ENCODE data around the gene RPL28. TPM values are rescaled to one million over a fixed set of nuclear protein-coding genes. Genes with fewer than 3 reads are reported as not detected.

RPL28 gene
- total RNA-seq, 1 donor from 2014 or later = 1,017 TPM

DNA sequence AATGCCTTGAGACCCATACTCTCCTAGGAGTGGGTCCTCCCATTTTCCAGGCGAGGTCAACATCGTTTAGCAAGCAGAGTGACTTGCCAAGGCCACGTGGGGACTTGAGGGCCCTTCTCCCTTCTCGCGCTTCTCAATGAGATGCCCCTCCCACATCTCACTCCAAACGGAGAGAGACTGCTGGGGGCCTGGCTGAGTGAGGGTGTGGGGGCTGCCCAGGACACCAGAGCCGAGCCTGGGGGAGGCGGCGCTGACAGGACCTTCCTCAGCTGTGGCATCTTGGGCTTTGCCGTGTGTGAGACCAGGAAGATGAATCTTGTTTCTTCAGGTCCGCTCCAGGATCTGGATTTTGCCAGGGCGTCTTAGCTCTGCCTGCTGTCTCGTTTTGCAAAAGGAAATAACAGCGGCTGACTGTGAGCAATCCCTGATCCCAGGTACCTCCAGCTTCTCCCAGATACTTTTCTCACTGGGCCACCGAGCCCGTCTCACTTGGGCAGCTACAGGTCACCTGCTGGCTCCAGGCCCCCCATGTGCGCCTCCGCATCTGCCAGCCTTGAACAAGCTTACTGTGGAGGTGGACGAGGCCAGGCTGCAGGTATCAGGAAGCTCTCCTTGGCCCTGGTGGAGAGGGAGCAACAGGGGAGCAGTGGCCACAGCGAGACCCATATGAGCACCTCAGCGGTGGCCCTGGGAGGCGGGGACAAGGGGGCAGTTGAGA lies 37.3 kb upstream of the RPL28 start:
- Histone ChIP-seq H3K27me3 (peaks cover 24% of the 10 kb centered on the region), H4K20me1 (ENCODE audit: low read depth) (peaks cover 49% of the 10 kb centered on the region), H3F3A (ENCODE audit: low read depth) (peaks cover 31% of the 10 kb centered on the region), H3K79me2 (ENCODE audit: low read depth) (no peaks in the 10 kb centered on the region), H3K36me3 (no peaks in the 10 kb centered on the region), H3K4me1 (peaks cover 25% of the 10 kb centered on the region), H3K4me3 (peak overlapping the region; percentile 27), H3K9ac (no peak overlapping the region), H3K27ac (peak overlapping the region; percentile 69), H3K9me3 (ENCODE audit: low read depth) (no peaks in the 10 kb centered on the region), H2AFZ (replicated peaks) (no peak overlapping the region), H3K4me2 (peak overlapping the region; percentile 69)
- Mint-ChIP-seq H3K4me3 (peak overlapping the region; percentile 15), H3K27me3 (ENCODE audit: insufficient read depth, low read depth) (peaks cover 23% of the 10 kb centered on the region), H3K4me1 (peaks cover 34% of the 10 kb centered on the region), H3K36me3 (no peaks in the 10 kb centered on the region), H3K27ac (no peak overlapping the region), H3K9me3 (peaks cover 4% of the 10 kb centered on the region)
- no peak for TF ChIP-seq EZH2 (IDR thresholded peaks at IDR 0.05)
- TF ChIP-seq EZH2phosphoT487 (IDR thresholded peaks at IDR 0.05) = no peak
- TF ChIP-seq CTCF (IDR thresholded peaks at IDR 0.05) = no peak
- peak; percentile 63 for DNase-seq (ENCODE audit: low spot score)

GRCh38 chr19:55350620-55351315 lies 35.0 kb upstream of the RPL28 start:
- Histone ChIP-seq H3K27me3 (peaks cover 47% of the 10 kb centered on the region), H3K36me3 (no peaks in the 10 kb centered on the region), H3K4me3 (no peak overlapping the region), H2AFZ (replicated peaks) (no peak overlapping the region), H4K20me1 (ENCODE audit: low read depth) (peaks cover 43% of the 10 kb centered on the region), H3K27ac (no peak overlapping the region), H3K4me2 (no peak overlapping the region), H3F3A (ENCODE audit: low read depth) (peaks cover 49% of the 10 kb centered on the region), H3K79me2 (ENCODE audit: low read depth) (no peaks in the 10 kb centered on the region), H3K4me1 (peaks cover 33% of the 10 kb centered on the region), H3K9me3 (ENCODE audit: low read depth) (no peaks in the 10 kb centered on the region), H3K9ac (no peak overlapping the region)
- no peak for DNase-seq (ENCODE audit: low spot score)
- peak overlapping the region; percentile 60 for H3K4me3 Mint-ChIP-seq
- H3K36me3 Mint-ChIP-seq = no peaks in the 10 kb centered on the region
- H3K27me3 Mint-ChIP-seq (ENCODE audit: insufficient read depth, low read depth) = peaks cover 36% of the 10 kb centered on the region
- H3K4me1 Mint-ChIP-seq = peaks cover 27% of the 10 kb centered on the region
- H3K9me3 Mint-ChIP-seq = peaks cover 4% of the 10 kb centered on the region
- TF ChIP-seq EZH2 (IDR thresholded peaks at IDR 0.05) (no peak), CTCF (IDR thresholded peaks at IDR 0.05) (no peak), EZH2phosphoT487 (IDR thresholded peaks at IDR 0.05) (no peak)
- H3K27ac Mint-ChIP-seq = peak overlapping the region; percentile 63

GRCh38 chr19:55352040-55352439 lies 33.7 kb upstream of the RPL28 start:
- peaks cover 4% of the 10 kb centered on the region for H3K9me3 Mint-ChIP-seq
- peak overlapping the region; percentile 57 for H3K4me3 Mint-ChIP-seq
- no peak overlapping the region for H3K27ac Mint-ChIP-seq
- DNase-seq (ENCODE audit: low spot score) = no peak
- peaks cover 33% of the 10 kb centered on the region for H3K4me1 ChIP-seq
- peaks cover 49% of the 10 kb centered on the region for H3F3A ChIP-seq (ENCODE audit: low read depth)
- no peak for TF ChIP-seq EZH2 (IDR thresholded peaks at IDR 0.05)
- TF ChIP-seq CTCF (IDR thresholded peaks at IDR 0.05) = no peak
- TF ChIP-seq EZH2phosphoT487 (IDR thresholded peaks at IDR 0.05) = no peak
- H4K20me1 ChIP-seq (ENCODE audit: low read depth) = peaks cover 32% of the 10 kb centered on the region
- H3K9ac ChIP-seq = no peak overlapping the region
- H3K4me1 Mint-ChIP-seq = peaks cover 27% of the 10 kb centered on the region
- no peaks in the 10 kb centered on the region for H3K79me2 ChIP-seq (ENCODE audit: low read depth)
- H3K4me3 ChIP-seq = no peak overlapping the region
- H3K4me2 ChIP-seq = no peak overlapping the region
- H3K36me3 ChIP-seq = no peaks in the 10 kb centered on the region
- H3K27me3 ChIP-seq = peaks cover 60% of the 10 kb centered on the region
- H3K27ac ChIP-seq = no peak overlapping the region
- H2AFZ ChIP-seq (replicated peaks) = no peak overlapping the region
- H3K9me3 ChIP-seq (ENCODE audit: low read depth) = no peaks in the 10 kb centered on the region
- H3K27me3 Mint-ChIP-seq (ENCODE audit: insufficient read depth, low read depth) = peaks cover 49% of the 10 kb centered on the region
- no peaks in the 10 kb centered on the region for H3K36me3 Mint-ChIP-seq
